Skin epidermis (tissue), 12 donors: ENCODE results near the gene LIPI.
"Not testable (repeated sequence)": the region's sequence is repeated elsewhere in the genome, so short reads cannot be mapped to it uniquely, and the experiment has no call there.

Experiments
- H3K27ac ChIP-seq, 21 experiments: fragments of 200-600 bp; sonication (generic) in 11 of 21; one replicate each; pipeline ENCODE4 v1.5.0; 2020; ENCODE audit warnings: mild to moderate bottlenecking in 3 of 21, inconsistent platforms in 2 of 21, moderate library complexity in 2 of 21
- H3K4me3 ChIP-seq, 7 experiments: fragments of 200-600 bp; sonication (generic) in 2 of 7; one replicate each; pipeline ENCODE4 v1.5.0; 2020; ENCODE audit warnings: inconsistent platforms in 2 of 7, mild to moderate bottlenecking in 2 of 7, moderate library complexity in 1 of 7

LIPI gene

GRCh38 chr21:14210738-14211137, at the start of gene LIPI:
Gene LIPI (minus strand): TSS chr21:14210955. CDS start chr21:14210845, 110 bp downstream.
- H3K4me3 ChIP-seq = no peak within 1 kb of the TSS
- H3K27ac ChIP-seq = no peak within 1 kb of the TSS

- Histone ChIP-seq H3K27ac (no peak overlapping the region), H3K4me3 (no peak overlapping the region)
Measured at GRCh38 chr21:14260174-14260764, 49.5 kb upstream of the LIPI start.

- no peak overlapping the region for H3K4me3 ChIP-seq
- no peak overlapping the region for H3K27ac ChIP-seq
Measured at GRCh38 chr21:14259747-14260146, 49.0 kb upstream of the LIPI start.

- no peak overlapping the region for H3K27ac ChIP-seq
- no peak overlapping the region for H3K4me3 ChIP-seq
Measured at GRCh38 chr21:14251336-14251735, 40.6 kb upstream of the LIPI start.

GRCh38 chr21:14245711-14246110, 35.0 kb upstream of the LIPI start:
- Histone ChIP-seq H3K4me3 (no peak overlapping the region), H3K27ac (no peak overlapping the region)

GRCh38 chr21:14244911-14245310, 34.2 kb upstream of the LIPI start:
- Histone ChIP-seq H3K4me3 (no peak overlapping the region), H3K27ac (no peak overlapping the region)

GRCh38 chr21:14243874-14244273, 33.1 kb upstream of the LIPI start:
- no peak overlapping the region for H3K27ac ChIP-seq
- H3K4me3 ChIP-seq = no peak overlapping the region

- no peak overlapping the region for H3K27ac ChIP-seq
- no peak overlapping the region for H3K4me3 ChIP-seq
Measured at GRCh38 chr21:14243461-14243860, 32.7 kb upstream of the LIPI start.

- Histone ChIP-seq H3K27ac (no peak overlapping the region), H3K4me3 (no peak overlapping the region)
Measured at GRCh38 chr21:14241297-14241696, 30.5 kb upstream of the LIPI start.

GRCh38 chr21:14239281-14239680, 28.5 kb upstream of the LIPI start:
- Histone ChIP-seq H3K4me3 (no peak overlapping the region), H3K27ac (no peak overlapping the region)

- no peak overlapping the region for H3K27ac ChIP-seq
Measured at GRCh38 chr21:14236180-14236579, 25.4 kb upstream of the LIPI start.

GRCh38 chr21:14235101-14235500, 24.3 kb upstream of the LIPI start:
- no peak overlapping the region for H3K4me3 ChIP-seq

More at GRCh38 chr21:14236180-14236579, 25.4 kb upstream of the LIPI start:
- no peak overlapping the region for H3K4me3 ChIP-seq

GRCh38 chr21:14229399-14229798, 18.6 kb upstream of the LIPI start:
- Histone ChIP-seq H3K27ac (no peak overlapping the region), H3K4me3 (no peak overlapping the region)

More at GRCh38 chr21:14235101-14235500, 24.3 kb upstream of the LIPI start:
- no peak overlapping the region for H3K27ac ChIP-seq

- Histone ChIP-seq H3K4me3 (no peak overlapping the region), H3K27ac (no peak overlapping the region)
Measured at GRCh38 chr21:14223365-14223764, 12.6 kb upstream of the LIPI start.

- Histone ChIP-seq H3K27ac (peak within 1 kb of the TSS in 2 of 21 experiments; percentile 39 to 44), H3K4me3 (peak within 1 kb of the TSS; percentile 36 to 68 (median 48))
Measured at GRCh38 chr21:14215971-14216641, 5.4 kb upstream of the LIPI start, which contains the start of gene RBM11. Gene RBM11 (plus strand): TSS chr21:14216157. CDS start chr21:14216187, 30 bp downstream.

GRCh38 chr21:14213164-14213563, 2.4 kb upstream of the LIPI start:
- Histone ChIP-seq H3K4me3 (no peak overlapping the region), H3K27ac (no peak overlapping the region)

- Histone ChIP-seq H3K27ac (no peak overlapping the region), H3K4me3 (no peak overlapping the region)
Measured at GRCh38 chr21:14206222-14206621, 4.5 kb downstream of the LIPI start.

- H3K4me3 ChIP-seq, H3K27ac ChIP-seq: not testable (repeated sequence)
Measured at GRCh38 chr21:14166463-14167223, 44.1 kb downstream of the LIPI start.

GRCh38 chr21:14143999-14144398, 66.8 kb downstream of the LIPI start:
- Histone ChIP-seq H3K4me3 (no peak overlapping the region), H3K27ac (no peak overlapping the region)

- no peak overlapping the region for H3K4me3 ChIP-seq
- H3K27ac ChIP-seq = no peak overlapping the region
Measured at GRCh38 chr21:14124266-14124665, 86.5 kb downstream of the LIPI start.

GRCh38 chr21:14121719-14122118, 89.0 kb downstream of the LIPI start:
- no peak overlapping the region for H3K27ac ChIP-seq

More at GRCh38 chr21:14121719-14122118, 89.0 kb downstream of the LIPI start:
- H3K4me3 ChIP-seq = no peak overlapping the region
